HG03159 (cell line): ENCODE data around the gene LRCH3.
A peak's percentile ranks its signal among the peaks of the same experiment; 100 is the strongest.

Experiments used
- ATAC-seq: cut with Tn5 transposase; IDR thresholded peaks from one replicate; pipeline ENCODE4 v1.9.1; 2021; ENCODE audit warnings: mild to moderate bottlenecking, moderate library complexity; ENCODE audit not compliant: unreplicated experiment

The LRCH3 gene

DNA sequence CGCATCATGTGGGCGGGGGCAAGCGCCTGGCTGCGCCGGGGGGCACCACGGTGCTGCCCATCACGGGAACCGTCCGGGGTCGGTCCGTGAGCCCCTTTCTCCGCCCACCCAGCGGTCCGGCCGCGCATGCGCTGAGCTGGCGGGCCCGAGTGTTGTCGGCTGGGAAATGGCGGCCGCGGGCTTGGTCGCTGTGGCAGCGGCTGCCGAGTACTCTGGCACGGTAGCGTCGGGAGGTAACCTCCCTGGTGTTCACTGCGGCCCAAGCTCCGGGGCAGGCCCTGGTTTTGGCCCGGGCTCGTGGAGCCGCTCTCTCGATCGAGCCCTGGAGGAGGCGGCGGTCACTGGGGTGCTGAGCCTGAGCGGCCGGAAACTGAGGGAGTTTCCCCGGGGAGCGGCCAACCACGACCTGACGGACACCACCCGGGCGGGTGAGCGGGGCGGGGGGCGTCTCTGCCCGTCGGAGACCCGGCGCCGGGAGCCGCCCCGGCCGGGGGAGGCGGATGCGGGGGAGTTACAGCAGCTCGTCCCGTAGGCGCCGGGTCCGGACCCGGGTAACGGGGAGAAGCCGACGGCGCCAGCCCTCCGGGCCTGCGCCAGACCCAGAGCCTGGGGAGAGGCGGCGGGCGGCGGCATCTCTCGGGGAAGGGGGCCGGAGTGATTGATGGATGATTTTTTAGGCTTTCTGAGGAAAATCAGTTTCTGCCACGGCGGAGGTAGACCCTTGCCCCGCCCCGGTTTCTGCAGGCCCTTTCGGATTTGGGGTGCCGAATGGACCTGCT is at the start of gene LRCH3:
Gene LRCH3 (plus strand): TSS at position 142 of the 779 bp plus-strand sequence. CDS start 25 bp downstream, at position 167.
- ATAC-seq = peak; percentile 68

DNA sequence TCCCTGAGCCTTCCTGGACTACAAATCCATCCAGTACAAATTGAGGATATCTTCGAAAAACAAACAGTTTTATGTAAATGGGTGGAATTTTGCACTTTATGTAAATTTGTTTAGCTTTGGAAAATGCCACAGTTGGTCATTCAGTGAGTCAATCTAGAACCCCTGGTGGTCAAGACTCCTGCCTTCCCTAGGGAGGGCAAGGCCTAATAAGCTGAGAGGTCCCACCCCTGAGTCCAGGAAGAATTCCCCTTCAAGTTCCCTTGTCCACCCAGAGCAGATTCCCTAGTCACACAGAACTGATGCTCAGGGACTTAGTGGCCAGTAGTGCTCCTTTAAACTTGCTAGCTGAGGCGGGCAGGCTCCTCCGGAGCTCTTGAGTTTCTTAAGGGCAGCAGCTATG is 48.3 kb upstream of the LRCH3 start:
- no peak for ATAC-seq

DNA sequence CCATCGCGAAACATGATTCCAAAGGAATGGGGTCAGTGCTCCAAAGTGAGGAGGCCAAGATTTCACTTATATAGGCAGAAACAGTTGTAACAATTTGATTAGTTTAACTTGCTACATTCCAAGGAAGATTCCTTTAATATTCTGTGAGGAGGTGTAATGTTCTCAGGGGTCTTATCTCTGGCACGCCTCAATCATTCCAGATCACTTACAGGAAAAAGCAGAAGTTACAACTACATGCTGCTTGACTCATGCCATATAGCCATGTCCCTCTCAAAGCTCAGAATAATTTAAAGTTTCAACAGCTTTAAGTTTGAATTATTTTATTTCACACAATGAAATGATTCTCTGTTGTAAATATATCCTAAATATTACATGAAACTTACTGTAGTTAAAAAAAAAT is 44.8 kb upstream of the LRCH3 start:
- ATAC-seq = no peak

DNA sequence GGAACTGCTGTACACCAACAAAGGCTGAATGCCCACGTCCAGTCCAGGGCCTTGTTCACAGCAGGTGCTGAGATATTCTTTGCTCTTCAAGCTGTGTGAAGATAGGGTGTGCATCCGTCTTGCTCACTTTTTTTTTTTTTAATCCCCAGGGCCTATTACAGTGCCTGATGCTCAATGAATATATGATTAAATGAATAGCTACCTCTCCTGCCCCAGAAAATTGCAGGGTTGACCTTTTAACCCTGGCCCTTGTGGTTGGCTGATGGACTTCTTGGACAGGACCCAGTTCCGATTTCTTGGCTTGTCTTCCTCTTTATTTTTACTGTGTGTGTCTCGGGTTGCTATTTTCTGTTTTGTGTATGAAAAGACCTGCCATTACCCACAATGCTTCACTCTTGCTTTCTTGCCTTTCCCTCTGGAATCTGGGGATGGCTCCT is 44.2 kb upstream of the LRCH3 start:
- no peak for ATAC-seq

DNA sequence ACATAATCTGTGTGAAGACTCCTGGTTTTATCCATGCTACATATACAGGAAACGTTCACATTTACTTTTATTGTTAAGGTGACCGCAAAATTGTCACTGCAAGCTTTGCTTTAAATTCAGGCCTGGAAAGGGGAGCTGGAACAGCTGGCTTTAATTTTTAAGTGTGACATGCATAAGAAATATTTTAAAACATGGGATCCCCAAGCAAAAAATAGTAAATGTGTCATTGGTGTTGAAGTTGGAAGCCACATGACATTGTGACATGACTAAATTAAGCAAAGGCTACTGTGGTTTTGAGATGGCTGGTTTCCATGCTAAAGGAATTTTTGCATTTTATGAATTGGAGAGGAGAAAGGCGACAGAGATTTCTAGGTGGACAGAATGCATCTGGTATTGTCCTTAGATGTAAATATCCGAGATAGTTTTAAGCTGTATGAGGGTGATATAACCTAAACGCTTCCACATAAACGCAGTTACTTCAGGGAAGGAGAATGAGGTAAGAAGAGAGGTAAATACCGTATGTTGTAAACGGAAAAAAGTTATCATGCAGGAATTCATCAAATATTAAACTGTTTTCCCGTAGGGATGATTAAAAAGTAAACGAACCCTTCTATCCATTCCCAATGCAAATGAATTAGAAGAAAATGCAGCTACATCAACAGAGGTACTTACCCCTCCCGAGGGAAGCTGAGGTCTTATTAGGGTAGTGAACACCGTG is 42.3 kb upstream of the LRCH3 start:
- ATAC-seq = no peak

DNA sequence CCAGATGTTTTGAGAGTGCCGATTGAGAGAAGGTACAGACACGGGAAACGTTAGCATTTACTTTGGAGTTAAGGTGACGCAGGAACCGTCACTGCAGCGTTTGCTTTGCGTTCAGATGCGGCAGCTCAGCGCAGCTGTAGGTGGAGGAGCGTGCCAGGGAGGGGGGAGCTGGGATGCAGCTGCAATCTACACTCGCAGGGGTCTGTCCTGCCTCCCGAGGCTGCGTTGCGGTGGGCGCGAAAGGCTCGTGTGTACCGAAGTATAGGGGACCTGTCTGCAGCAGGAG is 41.8 kb upstream of the LRCH3 start:
- ATAC-seq = peak; percentile 35

DNA sequence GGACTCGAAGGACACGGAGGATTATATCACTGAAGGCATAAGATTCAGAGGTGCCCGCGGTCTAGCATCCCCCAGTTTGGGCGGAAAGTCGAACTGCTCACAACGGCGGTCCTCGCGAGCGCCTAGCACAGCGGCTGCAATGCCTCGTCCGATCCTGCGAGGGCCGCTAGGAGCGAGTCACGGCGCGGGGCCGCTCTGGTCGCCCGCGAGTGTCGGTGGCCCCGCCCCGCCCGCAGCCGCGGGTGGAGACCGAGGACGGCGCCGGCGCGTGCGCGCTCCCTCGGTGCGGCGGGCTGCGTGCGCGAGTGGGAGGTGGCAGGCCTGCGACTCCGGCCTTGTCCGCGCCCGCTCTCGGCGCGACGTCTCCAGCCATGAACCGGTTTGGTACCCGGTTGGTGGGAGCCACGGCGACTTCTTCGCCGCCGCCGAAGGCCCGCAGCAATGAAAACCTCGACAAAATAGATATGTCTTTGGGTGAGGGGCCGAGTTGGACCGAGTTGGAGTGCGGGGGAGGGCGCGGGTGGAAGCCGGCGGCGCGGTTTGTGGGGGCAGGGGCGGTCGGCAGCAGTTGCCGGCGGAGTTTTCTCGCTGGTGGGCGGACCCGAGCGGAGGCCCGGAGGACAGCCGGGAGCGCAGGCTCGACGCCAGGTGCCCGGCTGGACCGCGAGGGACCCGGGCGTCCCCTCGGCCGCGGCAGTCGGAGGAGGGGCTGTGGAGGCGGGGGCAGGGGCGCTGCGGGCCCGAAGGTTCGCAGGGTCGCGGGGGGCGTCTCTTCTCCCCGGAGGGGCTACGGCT is 41.3 kb upstream of the LRCH3 start, which contains the start of gene FYTTD1:
Gene FYTTD1 (plus strand): TSS at position 283 of the 795 bp plus-strand sequence. CDS start 89 bp downstream, at position 372.
- peak; percentile 65 for ATAC-seq

DNA sequence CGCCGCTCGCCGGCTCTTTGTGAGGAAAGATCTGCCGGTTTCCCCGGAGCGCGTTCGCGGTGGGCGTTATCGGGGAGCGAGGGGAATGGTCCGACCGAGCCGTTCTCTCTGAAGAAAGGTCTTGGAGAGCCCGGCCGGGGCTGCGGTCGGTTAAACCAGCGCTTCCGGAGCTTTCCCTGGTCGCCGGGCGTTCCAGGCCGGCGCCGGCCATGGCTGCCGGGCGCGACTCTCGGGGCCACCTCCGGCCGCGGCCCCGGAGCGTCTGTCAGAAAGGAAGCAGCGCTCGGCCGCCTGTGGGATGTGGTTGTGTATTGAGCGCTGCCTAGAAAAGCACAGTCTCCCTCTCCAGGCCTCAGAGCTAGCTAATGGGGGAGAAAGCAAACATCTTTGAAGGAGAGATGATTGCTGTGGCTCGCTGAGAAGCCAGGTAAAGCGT is 40.6 kb upstream of the LRCH3 start:
- ATAC-seq = peak; percentile 40

DNA sequence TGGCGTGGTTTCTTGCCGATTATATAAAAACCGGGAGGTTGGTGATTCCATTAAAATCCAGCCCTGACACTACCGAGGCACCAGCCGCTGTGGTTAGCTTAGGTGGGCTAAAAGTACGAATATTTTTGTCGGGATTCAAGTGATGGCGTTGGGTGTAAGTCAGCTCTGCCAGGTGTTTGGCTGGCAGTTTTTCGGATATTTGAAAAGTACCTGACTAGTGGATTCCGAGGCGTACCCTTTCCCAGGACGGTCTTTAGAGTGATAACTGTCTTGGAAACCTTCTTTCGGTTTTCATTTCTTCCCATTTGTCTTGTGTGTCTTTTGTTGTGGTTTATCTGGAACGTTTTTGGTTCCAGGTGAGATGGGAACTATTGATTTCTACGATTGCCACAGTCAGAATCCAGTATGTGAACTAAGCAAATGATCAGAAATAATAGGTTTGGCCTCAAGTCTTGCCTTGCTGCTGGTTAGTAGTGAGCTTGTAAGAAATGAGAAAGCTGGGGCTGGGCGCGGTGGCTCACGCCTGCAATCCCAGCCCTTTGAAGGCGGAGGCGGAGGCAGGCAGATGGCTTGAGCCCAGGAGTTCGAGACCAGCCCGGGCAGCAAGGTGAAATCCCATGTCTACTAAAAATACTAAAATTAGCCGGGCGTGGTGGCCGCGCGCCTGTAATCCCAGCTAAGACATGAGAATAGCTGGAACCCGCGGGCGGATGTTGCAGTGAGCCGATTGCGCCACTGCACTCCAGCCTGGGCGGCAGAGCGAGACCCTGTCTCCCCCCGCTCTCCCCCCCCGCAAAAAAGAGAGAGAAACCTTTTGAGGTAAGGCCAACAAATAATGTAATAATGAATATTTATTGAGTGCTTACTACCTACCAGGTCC is 40.0 kb upstream of the LRCH3 start:
- ATAC-seq = no peak

DNA sequence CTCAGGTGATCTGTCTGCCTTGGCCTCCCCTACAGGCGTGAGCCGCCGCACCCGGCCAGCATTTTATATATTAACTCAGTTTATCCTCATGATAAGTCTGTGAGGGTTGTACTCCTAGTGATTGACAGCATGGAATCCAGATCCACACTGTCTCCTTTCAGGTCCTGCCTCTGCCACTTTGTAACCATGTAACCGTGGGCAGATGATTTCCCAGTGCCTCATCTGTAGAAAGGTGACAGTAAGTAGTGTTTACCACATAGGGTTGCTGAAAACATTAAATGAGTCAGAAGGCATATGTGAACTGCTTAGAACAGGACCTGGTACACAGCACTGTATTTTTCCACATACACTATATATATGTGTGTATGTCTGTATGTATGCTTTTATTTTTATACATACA is 38.9 kb upstream of the LRCH3 start:
- ATAC-seq = no peak

DNA sequence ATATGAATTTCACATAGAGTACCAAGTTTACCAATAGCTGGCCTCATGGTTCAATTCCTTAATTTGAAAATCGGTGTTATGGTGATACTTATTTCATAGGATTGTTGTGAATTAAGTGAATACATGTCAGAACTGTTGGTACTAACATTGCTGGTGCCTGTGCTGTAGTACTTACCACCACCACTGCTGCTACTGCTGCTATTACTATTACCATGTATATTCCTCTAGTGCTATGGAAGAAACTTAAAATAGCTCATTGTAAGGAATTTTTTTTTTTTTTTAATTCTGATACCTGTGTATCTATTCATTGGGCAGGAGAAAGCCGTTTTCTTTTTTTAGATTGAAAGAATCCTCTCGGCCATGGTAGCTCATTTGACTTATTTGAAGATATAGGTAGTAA is 37.8 kb upstream of the LRCH3 start:
- no peak for ATAC-seq

DNA sequence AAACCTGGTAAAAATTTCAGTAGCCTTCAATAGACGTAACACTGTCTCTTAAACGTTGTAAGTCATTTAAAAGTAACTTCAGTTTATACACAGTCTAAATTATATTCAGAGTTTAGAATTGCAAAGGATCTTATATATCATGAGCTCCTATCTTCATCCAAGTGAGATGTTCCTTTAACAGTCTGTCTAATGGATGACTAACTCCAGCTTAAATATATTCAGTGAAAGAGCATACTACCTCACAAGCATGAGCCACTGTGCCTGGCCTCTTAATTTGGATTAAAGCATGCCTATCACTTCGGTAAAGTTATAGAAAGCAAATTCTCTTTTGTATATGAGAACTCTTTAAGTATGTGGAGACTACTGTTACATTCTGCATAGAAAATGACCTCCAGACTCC is 34.4 kb upstream of the LRCH3 start:
- no peak for ATAC-seq

DNA sequence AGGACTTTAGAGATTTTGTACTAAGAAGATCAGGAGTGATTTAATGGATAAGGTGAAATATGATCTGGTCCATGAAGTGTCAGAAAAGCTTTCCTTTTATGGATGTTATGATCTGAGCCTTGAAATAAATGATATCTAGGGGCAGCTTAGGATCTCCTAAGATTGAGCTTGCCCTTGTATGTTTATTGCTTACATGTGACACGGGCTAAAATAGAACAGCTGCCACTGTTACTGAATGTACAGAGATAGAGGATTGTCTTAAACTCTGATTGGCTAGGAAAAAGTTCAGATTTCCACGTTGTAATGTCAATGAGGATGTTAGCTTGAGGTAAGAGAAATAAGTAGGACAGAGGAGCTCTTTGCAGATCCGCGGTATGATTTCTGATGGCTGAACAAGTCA is 32.5 kb upstream of the LRCH3 start:
- no peak for ATAC-seq

DNA sequence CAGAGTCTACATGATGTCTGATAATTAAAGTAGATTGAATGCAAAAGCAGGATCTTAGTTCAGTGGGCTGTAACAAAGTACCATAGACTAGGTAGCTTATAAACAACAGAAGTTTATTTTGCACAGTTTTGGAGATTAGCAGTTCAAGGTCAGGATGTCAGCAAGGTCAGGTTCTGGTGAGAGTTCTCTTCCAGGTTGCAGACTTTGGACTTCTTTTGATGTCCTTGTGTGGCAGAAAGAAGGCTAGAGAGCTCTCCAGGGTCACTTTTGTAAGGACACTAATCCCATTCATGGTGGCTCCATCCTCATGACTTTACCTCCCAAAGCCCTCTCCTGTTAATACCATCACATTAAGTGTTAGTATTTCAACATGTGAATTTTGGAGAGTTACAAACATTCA is 29.3 kb upstream of the LRCH3 start:
- ATAC-seq = no peak

DNA sequence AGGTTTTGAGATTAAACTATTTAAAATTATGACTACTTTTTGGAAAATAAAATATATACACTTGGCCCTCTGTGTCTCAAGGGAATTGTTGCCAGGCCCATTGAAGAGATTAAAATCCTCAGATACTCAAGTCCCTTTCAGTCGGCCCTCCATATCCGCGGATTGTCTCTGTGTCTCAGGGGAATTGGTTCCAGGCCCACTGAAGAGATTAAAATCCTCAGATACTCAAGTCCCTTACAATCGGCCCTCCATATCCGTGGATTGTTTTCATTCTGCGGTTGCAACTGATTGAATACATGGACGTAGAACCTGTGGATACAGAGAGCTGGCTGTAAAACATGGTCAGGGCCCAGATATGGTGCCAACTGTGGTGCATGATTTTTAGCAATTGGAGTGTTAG is 15.7 kb upstream of the LRCH3 start:
- no peak for ATAC-seq

DNA sequence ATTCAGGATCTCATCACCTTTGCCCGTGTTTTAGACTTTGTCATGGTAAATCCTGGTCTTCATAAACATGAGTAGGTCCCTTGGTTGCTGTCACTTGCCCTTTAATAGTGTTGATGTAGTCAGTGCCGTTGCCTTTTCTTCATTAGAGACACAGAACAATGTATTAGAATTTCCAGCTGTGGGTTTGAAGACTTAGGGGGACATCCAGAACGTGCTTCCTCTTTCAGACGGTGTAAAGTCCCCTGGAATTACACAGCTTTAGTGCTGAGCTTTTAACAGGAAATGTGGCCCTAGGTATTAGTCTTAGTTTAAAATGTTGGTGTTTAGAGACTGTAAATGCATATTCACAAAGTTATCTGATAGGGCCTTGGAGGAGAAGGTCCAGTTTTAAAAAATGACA is 8.8 kb upstream of the LRCH3 start:
- ATAC-seq = no peak

DNA sequence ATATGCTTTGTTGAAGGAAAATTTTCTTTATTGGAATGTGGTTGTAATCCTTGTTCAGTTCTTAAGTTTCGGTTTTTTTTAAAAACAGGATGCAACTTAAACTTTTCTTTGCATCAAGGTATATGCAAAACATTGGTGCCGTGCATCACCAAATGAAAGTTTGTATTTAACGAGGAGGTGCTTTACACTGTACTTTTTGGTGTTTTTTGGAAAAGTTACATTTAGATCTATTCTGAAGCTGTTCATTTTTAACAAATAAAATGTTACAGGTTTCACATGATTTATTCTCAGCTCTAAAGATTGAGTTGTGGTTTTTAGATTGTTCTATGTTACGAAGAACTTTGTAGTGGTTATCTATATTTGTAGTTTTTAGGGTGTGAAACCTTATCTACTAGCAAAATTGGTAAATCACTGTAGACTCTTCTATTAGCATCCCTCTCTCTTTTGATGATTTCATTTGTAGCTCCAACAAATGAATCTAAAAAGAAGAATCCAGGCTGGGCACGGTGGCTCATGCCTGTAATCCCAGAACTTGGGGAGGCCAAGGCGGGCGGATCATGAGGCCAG is 7.0 kb upstream of the LRCH3 start:
- ATAC-seq = no peak

DNA sequence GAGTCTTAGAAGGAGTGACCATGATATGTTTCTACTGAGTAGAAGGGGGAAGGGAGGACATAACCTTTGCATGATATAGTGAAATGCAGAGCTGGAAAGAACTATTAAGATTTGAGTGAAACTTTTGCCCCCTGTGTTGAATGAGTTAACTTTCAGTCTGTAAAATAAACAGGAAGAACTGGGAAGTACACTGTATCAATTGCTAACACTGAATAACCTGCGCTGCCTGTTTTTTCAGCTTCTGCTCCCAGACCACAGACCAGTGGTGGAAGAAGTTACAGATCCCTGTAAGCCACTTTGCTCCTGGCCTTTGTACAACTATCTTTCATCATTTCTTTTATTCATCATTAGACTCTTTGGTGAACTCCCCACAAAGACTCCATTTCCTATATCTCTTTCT is 3.6 kb upstream of the LRCH3 start:
- no peak for ATAC-seq

DNA sequence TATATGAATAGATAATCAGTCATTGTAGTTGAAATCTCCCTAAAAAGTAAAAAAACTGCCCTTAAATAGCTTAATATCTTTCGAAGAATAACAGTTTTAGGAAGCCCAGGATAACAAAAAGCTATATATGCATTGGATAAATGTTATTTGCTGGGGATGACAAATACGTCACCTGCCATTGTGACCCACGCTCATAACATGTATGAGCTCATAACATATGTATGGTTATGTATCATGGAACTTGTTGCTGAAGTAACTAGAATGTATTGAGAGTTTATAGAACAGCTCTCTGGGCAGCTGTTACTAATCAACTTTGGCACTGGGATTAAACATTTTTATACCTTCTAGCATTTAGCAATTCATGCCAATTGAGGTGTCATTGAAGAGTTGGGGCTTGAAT is 1.7 kb upstream of the LRCH3 start:
- ATAC-seq = no peak

DNA sequence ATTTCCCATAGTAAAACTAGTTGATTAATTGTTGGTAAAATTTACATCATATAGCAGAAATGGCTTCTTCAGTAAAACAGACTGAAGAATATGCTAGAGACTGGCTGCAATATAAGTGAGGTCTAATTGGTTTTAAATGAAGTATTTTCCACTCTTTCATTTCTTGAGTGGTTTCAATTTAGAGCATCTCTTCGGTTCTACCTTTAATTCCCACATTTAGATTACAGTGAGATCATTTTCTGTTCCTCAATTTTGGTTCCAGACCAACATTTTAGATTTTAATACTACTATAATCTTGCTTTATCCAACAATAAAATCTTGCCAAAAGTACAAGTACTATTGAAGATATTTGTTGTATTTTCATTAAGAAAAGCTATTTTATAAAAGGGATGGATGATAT is 1.0 kb upstream of the LRCH3 start:
- ATAC-seq = no peak
